ENCODE data around the gene CLDND2.

- TF ChIP-seq POLR2AphosphoS5 (IDR thresholded peaks at IDR 0.05; ENCODE audit: low read depth, low read length) (no peak), CEBPB (IDR thresholded peaks at IDR 0.05; ENCODE audit: low read depth) (no peak), CTCF (IDR thresholded peaks at IDR 0.05 in 2 of 3, conservative IDR thresholded peaks at IDR 0.05 in 1 of 3; ENCODE audit: borderline replicate concordance in 1 of 3, insufficient read depth in 1 of 3, low read depth in 2 of 3, low read length in 2 of 3) (no peak), TCF7L2 (IDR thresholded peaks at IDR 0.05; ENCODE audit: borderline replicate concordance, extremely low read depth, insufficient read depth, insufficient read length) (no peak), EZH2 (IDR thresholded peaks at IDR 0.05) (no peak), EZH2phosphoT487 (IDR thresholded peaks at IDR 0.05; ENCODE audit: borderline replicate concordance) (no peak), JUND (IDR thresholded peaks at IDR 0.05) (no peak), POLR2A (IDR thresholded peaks at IDR 0.05; ENCODE audit: borderline replicate concordance, extremely low read depth, insufficient read depth, insufficient read length) (no peak), MAX (IDR thresholded peaks at IDR 0.05) (no peak), EGR1 (IDR thresholded peaks at IDR 0.05; ENCODE audit: low read depth) (no peak), ELF1 (IDR thresholded peaks at IDR 0.05; ENCODE audit: borderline replicate concordance, low read depth) (no peak), ZFX (IDR thresholded peaks at IDR 0.05) (no peak), YY1 (IDR thresholded peaks at IDR 0.05; ENCODE audit: extremely low read depth, insufficient replicate concordance, low read depth, low read length) (no peak)
Measured at GRCh38 chr19:51319649-51320279, 49.0 kb downstream of the CLDND2 start.
